Smooth muscle cell (in vitro differentiated cells): ENCODE data around the gene MB21D2. TPM values are rescaled to one million over a fixed set of nuclear protein-coding genes. Genes with fewer than 3 reads are reported as not detected.
A peak's percentile ranks its signal among the peaks of the same experiment; 100 is the strongest.

ENCODE experiments used
- DNase-seq: peaks from one replicate; lab custom pipeline; 2025; ENCODE audit not compliant: unreplicated experiment; lab: John Stamatoyannopoulos, UW
- H2AFZ ChIP-seq: fragments of 200-600 bp; sonication (generic); 2 replicates; pipeline ENCODE4 v1.6.0; 2016; ENCODE audit warnings: antibody characterized with exemption, low read depth, mild to moderate bottlenecking
- H3F3A ChIP-seq: fragments of 200-600 bp; sonication (generic); 2 replicates; pipeline ENCODE4 v1.6.0; 2017; ENCODE audit warnings: antibody characterized with exemption, low read depth
- H3K27ac ChIP-seq: fragments of 200-600 bp; sonication (generic); 2 replicates; pipeline ENCODE4 v1.5.1; 2016; ENCODE audit warnings: low read depth, mild to moderate bottlenecking
- H3K27me3 ChIP-seq: fragments of 200-600 bp; sonication (generic); 2 replicates; pipeline ENCODE4 v1.6.1; 2016; ENCODE audit warnings: low read depth, mild to moderate bottlenecking
- H3K36me3 ChIP-seq: fragments of 200-600 bp; sonication (generic); 2 replicates; pipeline ENCODE4 v1.5.1; 2016; ENCODE audit warnings: low read depth
- H3K4me1 ChIP-seq: fragments of 200-600 bp; sonication (generic); 2 replicates; pipeline ENCODE4 v1.5.1; 2016; ENCODE audit warnings: low read depth
- H3K4me2 ChIP-seq: fragments of 200-600 bp; sonication (generic); 2 replicates; pipeline ENCODE4 v1.6.0; 2016; ENCODE audit warnings: mild to moderate bottlenecking
- H3K4me3 ChIP-seq: fragments of 200-600 bp; sonication (generic); 2 replicates; pipeline ENCODE4 v1.5.1; 2016; ENCODE audit warnings: mild to moderate bottlenecking
- H3K79me2 ChIP-seq: fragments of 200-600 bp; sonication (generic); 2 replicates; pipeline ENCODE4 v1.6.0; 2016; ENCODE audit warnings: low read depth, mild to moderate bottlenecking
- H3K9ac ChIP-seq: fragments of 200-600 bp; sonication (generic); 2 replicates; pipeline ENCODE4 v1.6.0; 2016; ENCODE audit warnings: low read depth
- H3K9me3 ChIP-seq: fragments of 200-600 bp; sonication (generic); replicated peaks from 2 replicates; pipeline ENCODE4 v1.5.1; 2016; ENCODE audit warnings: low read depth
- H4K20me1 ChIP-seq: fragments of 200-600 bp; sonication (generic); 2 replicates; pipeline ENCODE4 v1.6.0; 2016; ENCODE audit warnings: low read depth
- CTCF ChIP-seq: fragments of 200-600 bp; sonication (generic); IDR thresholded peaks from 2 replicates; pipeline ENCODE4 v1.5.1; 2017; ENCODE audit warnings: borderline replicate concordance, mild to moderate bottlenecking, antibody characterized with exemption; ENCODE audit not compliant: insufficient read depth, poor library complexity, severe bottlenecking
- WGBS: methylation state at CpG from one replicate; pipeline ENCODE4 v1.1.7; 2016; ENCODE audit warnings: low lambda C conversion rate; 5-methylcytosine and 5-hydroxymethylcytosine counted together
- polyA plus RNA-seq: library from polyadenylated mRNA; unstranded; fragments of >200 nt; fragmentation: Nextera tagmentation; extraction: Ambion mirVana; gene quantifications from 2 replicates; pipeline ENCODE4 v1.2.1, GENCODE V29; 2016
- total RNA-seq: library from RNA; depleted of rRNA; stranded (reverse); fragments of >200 nt; gene quantifications from 2 replicates; pipeline ENCODE4 v1.2.3, GENCODE V29; 2014

Gene MB21D2
- total and polyA plus RNA-seq, 2 experiments from 2014 or later: 5.2 to 17.1 TPM

- Histone ChIP-seq H3K4me1 (peaks cover 16% of the 10 kb centered on the region), H3K79me2 (peaks cover 81% of the 10 kb centered on the region), H3K9ac (no peak overlapping the region), H3K4me2 (no peak overlapping the region), H3K36me3 (no peaks in the 10 kb centered on the region), H3K27ac (no peak overlapping the region), H3K9me3 (no peaks in the 10 kb centered on the region), H2AFZ (no peak overlapping the region), H3K4me3 (no peak overlapping the region), H3K27me3 (no peaks in the 10 kb centered on the region), H4K20me1 (peaks cover 61% of the 10 kb centered on the region), H3F3A (no peaks in the 10 kb centered on the region)
- WGBS: 98% methylated on average over 4 of the region's 4 CpGs
- DNase-seq: no peak
- TF ChIP-seq CTCF: no peak
Observed at GRCh38 chr3:192913540-192913939, 4.1 kb downstream of the MB21D2 start.

- 88% methylated on average over 1 of the region's 1 CpG for WGBS
- H3K79me2 ChIP-seq: peaks cover 76% of the 10 kb centered on the region
- TF ChIP-seq CTCF: no peak
Observed at GRCh38 chr3:192911293-192911692, 6.4 kb downstream of the MB21D2 start.

GRCh38 chr3:192907784-192908183, 9.9 kb downstream of the MB21D2 start:
- H3K4me2 ChIP-seq: peak overlapping the region; percentile 16
- no peaks in the 10 kb centered on the region for H3K27me3 ChIP-seq
- WGBS: 68% methylated on average over 4 of the region's 4 CpGs
- no peak overlapping the region for H3K4me3 ChIP-seq
- H3K36me3 ChIP-seq: no peaks in the 10 kb centered on the region
- TF ChIP-seq CTCF: no peak
- H2AFZ ChIP-seq: no peak overlapping the region
- peaks cover 52% of the 10 kb centered on the region for H4K20me1 ChIP-seq
- peak overlapping the region; percentile 87 for H3K27ac ChIP-seq
- H3K9me3 ChIP-seq: no peaks in the 10 kb centered on the region
- H3K9ac ChIP-seq: peak overlapping the region; percentile 55
- peaks cover 56% of the 10 kb centered on the region for H3K79me2 ChIP-seq
- peaks cover under 1% of the 10 kb centered on the region for H3K4me1 ChIP-seq
- H3F3A ChIP-seq: no peaks in the 10 kb centered on the region
- DNase-seq: no peak

More at GRCh38 chr3:192911293-192911692, 6.4 kb downstream of the MB21D2 start:
- Histone ChIP-seq H3K27me3 (no peaks in the 10 kb centered on the region), H3K36me3 (no peaks in the 10 kb centered on the region), H3K4me3 (no peak overlapping the region), H3F3A (no peaks in the 10 kb centered on the region), H3K9me3 (no peaks in the 10 kb centered on the region), H3K4me2 (no peak overlapping the region), H3K9ac (no peak overlapping the region), H4K20me1 (peaks cover 73% of the 10 kb centered on the region), H3K4me1 (peaks cover 14% of the 10 kb centered on the region), H2AFZ (no peak overlapping the region), H3K27ac (no peak overlapping the region)
- DNase-seq: no peak

GRCh38 chr3:192906940-192907339, 10.7 kb downstream of the MB21D2 start:
- no peak for TF ChIP-seq CTCF
- Histone ChIP-seq H3K4me2 (peak overlapping the region; percentile 16), H3K36me3 (no peaks in the 10 kb centered on the region), H3K9ac (peak overlapping the region; percentile 55), H3K9me3 (no peaks in the 10 kb centered on the region), H3K27ac (peak overlapping the region; percentile 87), H3F3A (no peaks in the 10 kb centered on the region), H3K4me3 (no peak overlapping the region), H3K4me1 (peaks cover 4% of the 10 kb centered on the region), H4K20me1 (peaks cover 52% of the 10 kb centered on the region), H2AFZ (no peak overlapping the region), H3K79me2 (peaks cover 51% of the 10 kb centered on the region), H3K27me3 (no peaks in the 10 kb centered on the region)
- 16% methylated on average over 1 of the region's 1 CpG for WGBS
- no peak for DNase-seq
